Activated naive CD4-positive, alpha-beta T cell treated with anti-CD3 and anti-CD28 coated beads, Interleukin-2, amount 10 ng/mL, durations not matched to agents 7 days and 5 days (primary cell): ENCODE data around the gene CAMTA1.

Experiments used
- CTCF ChIA-PET: fragments of 350-600 bp; sonication (Branson Sonifier 250); formaldehyde crosslinking; loops from one replicate; lab custom pipeline; 2021; ENCODE audit warnings: antibody characterized with exemption; lab: Charles Lee
- DNase-seq: peaks from one replicate; pipeline ENCODE4 v3.0.0-alpha.2; 2020
- H3K27ac Mint-ChIP-seq: one replicate; pipeline ENCODE4 v1.8.0; 2021; ENCODE audit warnings: mild to moderate bottlenecking, moderate library complexity, mixed read lengths
- H3K27me3 Mint-ChIP-seq: one replicate; pipeline ENCODE4 v1.8.0; 2021; ENCODE audit warnings: mild to moderate bottlenecking, mixed read lengths
- H3K36me3 Mint-ChIP-seq: one replicate; pipeline ENCODE4 v1.8.0; 2021; ENCODE audit warnings: mixed read lengths
- H3K4me1 Mint-ChIP-seq: one replicate; pipeline ENCODE4 v1.8.0; 2021; ENCODE audit warnings: mixed read lengths
- H3K4me3 Mint-ChIP-seq: one replicate; pipeline ENCODE4 v1.8.0; 2021; ENCODE audit warnings: mild to moderate bottlenecking, moderate library complexity, mixed read lengths
- H3K9me3 Mint-ChIP-seq: one replicate; pipeline ENCODE4 v1.8.0; 2021; ENCODE audit warnings: mixed read lengths

CAMTA1 gene

GRCh38 chr1:7655354-7655753, 870.1 kb downstream of the CAMTA1 start:
- H3K4me3 Mint-ChIP-seq = no peak overlapping the region
- CTCF ChIA-PET = no interaction called here
- no peak for DNase-seq
- peaks cover 5% of the 10 kb centered on the region for H3K9me3 Mint-ChIP-seq
- no peaks in the 10 kb centered on the region for H3K36me3 Mint-ChIP-seq
- H3K27me3 Mint-ChIP-seq = no peaks in the 10 kb centered on the region
- no peak overlapping the region for H3K27ac Mint-ChIP-seq
- no peaks in the 10 kb centered on the region for H3K4me1 Mint-ChIP-seq

DNA sequence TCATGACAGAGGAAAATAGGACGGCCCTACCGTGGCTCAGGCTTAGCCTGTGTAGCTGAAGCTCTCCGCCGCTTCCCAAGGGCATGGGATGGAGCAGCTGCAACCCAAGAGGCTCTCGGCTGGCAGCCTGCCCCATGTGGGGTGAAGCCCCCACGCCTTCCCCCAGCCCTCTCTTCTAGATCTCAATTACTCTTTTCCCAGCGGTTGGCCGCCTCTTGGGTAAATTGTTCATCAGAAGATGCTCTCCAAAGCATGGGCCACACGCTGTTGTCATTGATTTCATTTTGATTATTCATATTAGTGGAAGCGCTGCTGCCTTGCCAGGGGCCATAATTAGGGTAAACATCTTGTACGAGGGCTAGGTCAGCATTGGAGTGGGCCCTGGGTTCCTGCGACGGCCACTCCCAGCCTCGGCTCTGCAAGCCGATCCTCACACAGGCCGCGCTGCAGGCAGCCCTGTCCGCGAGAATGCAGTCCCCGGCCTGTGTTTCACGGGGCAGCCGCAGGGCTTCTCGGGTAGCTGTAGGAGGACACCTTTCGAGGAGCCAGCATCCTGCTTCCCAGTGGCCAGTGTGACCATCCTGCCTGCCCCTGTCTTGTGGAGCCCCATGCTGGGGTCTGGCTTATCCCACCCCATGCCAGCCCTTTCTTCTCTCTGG, 871.4 kb downstream of the CAMTA1 start:
- CTCF ChIA-PET = no interaction called here
- no peak overlapping the region for H3K27ac Mint-ChIP-seq

GRCh38 chr1:7657287-7658016, 872.2 kb downstream of the CAMTA1 start:
- H3K36me3 Mint-ChIP-seq = no peaks in the 10 kb centered on the region
- no peaks in the 10 kb centered on the region for H3K27me3 Mint-ChIP-seq
- H3K27ac Mint-ChIP-seq = no peak overlapping the region
- DNase-seq = no peak
- peaks cover 5% of the 10 kb centered on the region for H3K9me3 Mint-ChIP-seq
- CTCF ChIA-PET = no interaction called here
- H3K4me1 Mint-ChIP-seq = no peaks in the 10 kb centered on the region
- H3K4me3 Mint-ChIP-seq = no peak overlapping the region

More for the DNA sequence above, 871.4 kb downstream of the CAMTA1 start:
- Mint-ChIP-seq H3K27me3 (no peaks in the 10 kb centered on the region), H3K9me3 (peaks cover 5% of the 10 kb centered on the region), H3K4me1 (no peaks in the 10 kb centered on the region), H3K36me3 (no peaks in the 10 kb centered on the region), H3K4me3 (no peak overlapping the region)
- DNase-seq = no peak

- Mint-ChIP-seq H3K4me3 (no peak overlapping the region), H3K4me1 (no peaks in the 10 kb centered on the region), H3K27ac (no peak overlapping the region), H3K36me3 (no peaks in the 10 kb centered on the region), H3K9me3 (peaks cover 5% of the 10 kb centered on the region), H3K27me3 (no peaks in the 10 kb centered on the region)
- CTCF ChIA-PET = no interaction called here
- no peak for DNase-seq
These were observed 872.8 kb downstream of the CAMTA1 start for GRCh38 chr1:7658099-7658498.

- Mint-ChIP-seq H3K36me3 (no peaks in the 10 kb centered on the region), H3K9me3 (peaks cover 5% of the 10 kb centered on the region), H3K4me1 (no peaks in the 10 kb centered on the region), H3K4me3 (no peak overlapping the region), H3K27me3 (no peaks in the 10 kb centered on the region), H3K27ac (no peak overlapping the region)
- CTCF ChIA-PET = no interaction called here
- DNase-seq = no peak
These were observed 874.3 kb downstream of the CAMTA1 start for GRCh38 chr1:7659514-7659913.

GRCh38 chr1:7663451-7664146, 878.3 kb downstream of the CAMTA1 start:
- Mint-ChIP-seq H3K4me1 (no peaks in the 10 kb centered on the region), H3K36me3 (no peaks in the 10 kb centered on the region), H3K4me3 (no peak overlapping the region), H3K9me3 (no peaks in the 10 kb centered on the region), H3K27ac (no peak overlapping the region), H3K27me3 (no peaks in the 10 kb centered on the region)
- no peak for DNase-seq
- CTCF ChIA-PET = interaction anchor here (0.6 to 12.6 kb wide), 4 partner anchors 13 to 608 kb away, joined by 3 to 297 read pairs (median 4); no protein-coding TSS in a partner anchor

- Mint-ChIP-seq H3K36me3 (no peaks in the 10 kb centered on the region), H3K4me1 (no peaks in the 10 kb centered on the region), H3K27me3 (peaks cover under 1% of the 10 kb centered on the region), H3K9me3 (no peaks in the 10 kb centered on the region), H3K4me3 (no peak overlapping the region), H3K27ac (no peak overlapping the region)
- CTCF ChIA-PET = interaction anchor here (0.7 to 12.6 kb wide), 6 partner anchors 10 to 239 kb away, joined by 3 to 297 read pairs (median 4); no protein-coding TSS in a partner anchor
- DNase-seq = no peak
These were observed 879.1 kb downstream of the CAMTA1 start for GRCh38 chr1:7664147-7664892.

DNA sequence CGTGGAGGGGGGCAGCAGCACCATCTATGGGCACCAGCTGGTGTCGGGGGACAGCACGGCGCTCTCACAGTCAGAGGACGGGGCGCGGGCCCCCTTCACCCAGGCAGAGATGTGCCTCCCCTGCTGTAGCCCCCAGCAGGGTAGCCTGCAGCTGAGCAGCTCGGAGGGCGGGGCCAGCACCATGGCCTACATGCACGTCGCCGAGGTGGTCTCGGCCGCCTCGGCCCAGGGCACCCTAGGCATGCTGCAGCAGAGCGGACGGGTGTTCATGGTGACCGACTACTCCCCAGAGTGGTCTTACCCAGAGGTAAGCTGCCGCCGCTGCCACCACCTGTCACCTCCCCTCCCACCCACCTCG, 879.6 kb downstream of the CAMTA1 start:
- no peak overlapping the region for H3K27ac Mint-ChIP-seq
- no peaks in the 10 kb centered on the region for H3K9me3 Mint-ChIP-seq
- H3K36me3 Mint-ChIP-seq = no peaks in the 10 kb centered on the region
- CTCF ChIA-PET = interaction anchor here (0.7 to 12.6 kb wide), 6 partner anchors 11 to 239 kb away, joined by 3 to 297 read pairs (median 4); no protein-coding TSS in a partner anchor
- H3K27me3 Mint-ChIP-seq = peaks cover 6% of the 10 kb centered on the region
- no peaks in the 10 kb centered on the region for H3K4me1 Mint-ChIP-seq
- no peak overlapping the region for H3K4me3 Mint-ChIP-seq
- DNase-seq = no peak

GRCh38 chr1:7666249-7666648, 881.0 kb downstream of the CAMTA1 start:
- CTCF ChIA-PET = interaction anchor here (0.6 to 12.6 kb wide), 6 partner anchors 86 to 1304 kb away, joined by 3 to 297 read pairs (median 14); no protein-coding TSS in a partner anchor
- Mint-ChIP-seq H3K36me3 (no peaks in the 10 kb centered on the region), H3K27ac (no peak overlapping the region), H3K9me3 (no peaks in the 10 kb centered on the region), H3K4me1 (no peaks in the 10 kb centered on the region), H3K4me3 (no peak overlapping the region), H3K27me3 (peaks cover 18% of the 10 kb centered on the region)
- no peak for DNase-seq

DNA sequence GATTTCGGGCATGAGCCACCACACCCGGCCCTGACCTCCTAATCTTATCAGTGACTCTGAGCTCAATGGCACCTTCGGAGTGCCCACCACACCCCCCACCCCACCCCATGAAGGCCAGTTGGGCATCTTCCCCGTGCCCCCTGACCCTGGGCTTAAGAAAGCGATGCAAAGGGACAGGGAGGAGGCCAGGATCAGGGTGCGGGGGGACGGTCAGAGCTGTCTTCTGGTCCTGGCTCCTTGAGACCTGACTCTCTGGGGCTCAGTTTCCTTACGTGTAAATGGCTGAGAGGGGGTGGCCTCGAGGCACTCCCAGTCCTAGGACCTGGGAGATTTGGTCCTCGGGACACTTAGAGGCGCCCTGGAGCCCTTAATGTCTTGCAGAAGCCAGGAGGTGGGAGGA, 881.9 kb downstream of the CAMTA1 start:
- DNase-seq = no peak
- no peaks in the 10 kb centered on the region for H3K36me3 Mint-ChIP-seq
- no peak overlapping the region for H3K4me3 Mint-ChIP-seq

GRCh38 chr1:7667625-7668218, 882.5 kb downstream of the CAMTA1 start:
- H3K27ac Mint-ChIP-seq = no peak overlapping the region
- no peak overlapping the region for H3K4me3 Mint-ChIP-seq
- no peaks in the 10 kb centered on the region for H3K9me3 Mint-ChIP-seq
- CTCF ChIA-PET = interaction anchor here (0.7 to 12.6 kb wide), 17 partner anchors 8 to 679 kb away, joined by 3 to 297 read pairs (median 6); partner anchors contain the start of gene PER3
- H3K4me1 Mint-ChIP-seq = no peaks in the 10 kb centered on the region
- H3K36me3 Mint-ChIP-seq = no peaks in the 10 kb centered on the region
- H3K27me3 Mint-ChIP-seq = peaks cover 18% of the 10 kb centered on the region
- DNase-seq = peak; percentile 87

More for the DNA sequence above, 881.9 kb downstream of the CAMTA1 start:
- H3K4me1 Mint-ChIP-seq = no peaks in the 10 kb centered on the region
- peaks cover 18% of the 10 kb centered on the region for H3K27me3 Mint-ChIP-seq
- CTCF ChIA-PET = interaction anchor here (0.8 to 12.6 kb wide), 11 partner anchors 9 to 348 kb away, joined by 3 to 297 read pairs (median 9); no protein-coding TSS in a partner anchor
- no peak overlapping the region for H3K27ac Mint-ChIP-seq
- no peaks in the 10 kb centered on the region for H3K9me3 Mint-ChIP-seq

- Mint-ChIP-seq H3K27me3 (peaks cover 25% of the 10 kb centered on the region), H3K9me3 (no peaks in the 10 kb centered on the region), H3K4me3 (no peak overlapping the region), H3K36me3 (no peaks in the 10 kb centered on the region), H3K4me1 (peaks cover 2% of the 10 kb centered on the region), H3K27ac (no peak overlapping the region)
- DNase-seq = peak; percentile 63
- CTCF ChIA-PET = interaction anchor here (0.6 to 12.6 kb wide), 16 partner anchors 10 to 345 kb away, joined by 3 to 297 read pairs (median 4); no protein-coding TSS in a partner anchor
These were observed 884.5 kb downstream of the CAMTA1 start for GRCh38 chr1:7669559-7670311.
